Memory B cell (primary cell): ENCODE data around the gene PLB1.

Experiments
- ATAC-seq: fragments of 150-1000 bp; cut with Tn5 transposase; 2 replicates; pipeline ENCODE4 v1.10.0; 2021; ENCODE audit warnings: low read depth, mild to moderate bottlenecking, moderate library complexity
- DNase-seq, 2 donors: peaks; one replicate each; pipeline ENCODE4 v3.0.0; 2022; ENCODE audit warnings: low spot score in 2 of 2
- H3K27ac Mint-ChIP-seq: one replicate; pipeline ENCODE4 v1.8.0; 2022; ENCODE audit warnings: mild to moderate bottlenecking, moderate library complexity, mixed read lengths
- H3K27me3 Mint-ChIP-seq: one replicate; pipeline ENCODE4 v1.8.0; 2022; ENCODE audit warnings: mixed read lengths
- H3K36me3 Mint-ChIP-seq: one replicate; pipeline ENCODE4 v1.8.0; 2022; ENCODE audit warnings: mild to moderate bottlenecking, mixed read lengths
- H3K4me1 Mint-ChIP-seq: one replicate; pipeline ENCODE4 v1.8.0; 2022; ENCODE audit warnings: mixed read lengths
- H3K4me3 Mint-ChIP-seq: one replicate; pipeline ENCODE4 v1.8.0; 2022; ENCODE audit warnings: mild to moderate bottlenecking, moderate library complexity, mixed read lengths
- H3K9me3 Mint-ChIP-seq: one replicate; pipeline ENCODE4 v1.8.0; 2022; ENCODE audit warnings: mixed read lengths

PLB1 gene

GRCh38 chr2:28622101-28622499, 126.2 kb downstream of the PLB1 start:
- Mint-ChIP-seq H3K9me3 (no peaks in the 10 kb centered on the region), H3K4me1 (peaks cover 30% of the 10 kb centered on the region), H3K27ac (peak overlapping the region; percentile 96), H3K36me3 (peaks cover 2% of the 10 kb centered on the region), H3K4me3 (peak overlapping the region; percentile 67), H3K27me3 (peaks cover 4% of the 10 kb centered on the region)
- DNase-seq = no peak
- no peak for ATAC-seq

- ATAC-seq (no peak), DNase-seq (no peak)
- peaks cover 4% of the 10 kb centered on the region for H3K27me3 Mint-ChIP-seq
- peaks cover 30% of the 10 kb centered on the region for H3K4me1 Mint-ChIP-seq
- no peak overlapping the region for H3K4me3 Mint-ChIP-seq
- H3K9me3 Mint-ChIP-seq = no peaks in the 10 kb centered on the region
- peak overlapping the region; percentile 61 for H3K27ac Mint-ChIP-seq
- peaks cover 2% of the 10 kb centered on the region for H3K36me3 Mint-ChIP-seq
These were observed 127.9 kb downstream of the PLB1 start for GRCh38 chr2:28623582-28624405.

GRCh38 chr2:28624436-28624792, 128.6 kb downstream of the PLB1 start:
- ATAC-seq (no peak), DNase-seq (no peak)
- Mint-ChIP-seq H3K27ac (peak overlapping the region; percentile 61), H3K4me1 (peaks cover 30% of the 10 kb centered on the region), H3K36me3 (peaks cover 2% of the 10 kb centered on the region), H3K27me3 (peaks cover 4% of the 10 kb centered on the region), H3K4me3 (no peak overlapping the region), H3K9me3 (no peaks in the 10 kb centered on the region)

- H3K27ac Mint-ChIP-seq = peak overlapping the region; percentile 61
These were observed 129.2 kb downstream of the PLB1 start for GRCh38 chr2:28624793-28625701.

GRCh38 chr2:28626376-28626775, 130.5 kb downstream of the PLB1 start:
- Mint-ChIP-seq H3K27ac (no peak overlapping the region), H3K4me3 (no peak overlapping the region), H3K27me3 (no peaks in the 10 kb centered on the region), H3K36me3 (no peaks in the 10 kb centered on the region), H3K4me1 (peaks cover 22% of the 10 kb centered on the region), H3K9me3 (no peaks in the 10 kb centered on the region)
- ATAC-seq (no peak), DNase-seq (no peak)

More at GRCh38 chr2:28624793-28625701, 129.2 kb downstream of the PLB1 start:
- Mint-ChIP-seq H3K4me3 (peak overlapping the region; percentile 53), H3K36me3 (peaks cover 2% of the 10 kb centered on the region), H3K27me3 (peaks cover 2% of the 10 kb centered on the region), H3K4me1 (peaks cover 28% of the 10 kb centered on the region), H3K9me3 (no peaks in the 10 kb centered on the region)
- ATAC-seq (peak; percentile 61), DNase-seq (peak; percentile 21 to 26)

GRCh38 chr2:28626891-28627421, 131.1 kb downstream of the PLB1 start:
- Mint-ChIP-seq H3K27me3 (no peaks in the 10 kb centered on the region), H3K4me1 (peaks cover 17% of the 10 kb centered on the region), H3K4me3 (no peak overlapping the region), H3K27ac (no peak overlapping the region), H3K36me3 (no peaks in the 10 kb centered on the region), H3K9me3 (no peaks in the 10 kb centered on the region)
- ATAC-seq = no peak
- no peak for DNase-seq

GRCh38 chr2:28627722-28628480, 132.0 kb downstream of the PLB1 start:
- H3K9me3 Mint-ChIP-seq = no peaks in the 10 kb centered on the region
- no peak overlapping the region for H3K4me3 Mint-ChIP-seq
- ATAC-seq = no peak
- H3K36me3 Mint-ChIP-seq = no peaks in the 10 kb centered on the region
- H3K27me3 Mint-ChIP-seq = no peaks in the 10 kb centered on the region
- DNase-seq = no peak
- H3K27ac Mint-ChIP-seq = no peak overlapping the region
- peaks cover 15% of the 10 kb centered on the region for H3K4me1 Mint-ChIP-seq

GRCh38 chr2:28628506-28628905, 132.6 kb downstream of the PLB1 start:
- Mint-ChIP-seq H3K36me3 (no peaks in the 10 kb centered on the region), H3K4me1 (peaks cover 15% of the 10 kb centered on the region), H3K9me3 (no peaks in the 10 kb centered on the region), H3K4me3 (no peak overlapping the region), H3K27ac (no peak overlapping the region), H3K27me3 (no peaks in the 10 kb centered on the region)
- no peak for DNase-seq
- no peak for ATAC-seq

- Mint-ChIP-seq H3K4me3 (no peak overlapping the region), H3K4me1 (peaks cover 15% of the 10 kb centered on the region), H3K36me3 (no peaks in the 10 kb centered on the region), H3K9me3 (no peaks in the 10 kb centered on the region), H3K27me3 (no peaks in the 10 kb centered on the region), H3K27ac (no peak overlapping the region)
- ATAC-seq (no peak), DNase-seq (no peak)
These were observed 133.1 kb downstream of the PLB1 start for GRCh38 chr2:28628987-28629386.

- Mint-ChIP-seq H3K4me3 (no peak overlapping the region), H3K9me3 (no peaks in the 10 kb centered on the region), H3K4me1 (peaks cover 7% of the 10 kb centered on the region), H3K27me3 (no peaks in the 10 kb centered on the region), H3K27ac (no peak overlapping the region), H3K36me3 (no peaks in the 10 kb centered on the region)
- ATAC-seq (no peak), DNase-seq (no peak)
These were observed 134.1 kb downstream of the PLB1 start for GRCh38 chr2:28629910-28630309.

GRCh38 chr2:28630341-28630740, 134.5 kb downstream of the PLB1 start:
- Mint-ChIP-seq H3K9me3 (no peaks in the 10 kb centered on the region), H3K4me3 (no peak overlapping the region), H3K36me3 (no peaks in the 10 kb centered on the region), H3K4me1 (peaks cover 3% of the 10 kb centered on the region), H3K27ac (no peak overlapping the region), H3K27me3 (no peaks in the 10 kb centered on the region)
- no peak for ATAC-seq
- DNase-seq = no peak

GRCh38 chr2:28631514-28632206, 135.8 kb downstream of the PLB1 start:
- Mint-ChIP-seq H3K27ac (no peak overlapping the region), H3K27me3 (no peaks in the 10 kb centered on the region), H3K9me3 (no peaks in the 10 kb centered on the region), H3K4me1 (no peaks in the 10 kb centered on the region), H3K4me3 (no peak overlapping the region), H3K36me3 (no peaks in the 10 kb centered on the region)
- DNase-seq = no peak
- ATAC-seq = no peak

GRCh38 chr2:28632791-28633190, 136.9 kb downstream of the PLB1 start:
- Mint-ChIP-seq H3K27ac (no peak overlapping the region), H3K36me3 (no peaks in the 10 kb centered on the region), H3K9me3 (no peaks in the 10 kb centered on the region), H3K4me1 (no peaks in the 10 kb centered on the region), H3K27me3 (no peaks in the 10 kb centered on the region), H3K4me3 (no peak overlapping the region)
- ATAC-seq (no peak), DNase-seq (no peak)
